Measurements from ENCODE around the gene RAB40AL.
A peak's percentile ranks its signal among the peaks of the same experiment; 100 is the strongest.
"Not testable (repeated sequence)": the region's sequence is repeated elsewhere in the genome, so short reads cannot be mapped to it uniquely, and the experiment has no call there.

The RAB40AL gene

DNA sequence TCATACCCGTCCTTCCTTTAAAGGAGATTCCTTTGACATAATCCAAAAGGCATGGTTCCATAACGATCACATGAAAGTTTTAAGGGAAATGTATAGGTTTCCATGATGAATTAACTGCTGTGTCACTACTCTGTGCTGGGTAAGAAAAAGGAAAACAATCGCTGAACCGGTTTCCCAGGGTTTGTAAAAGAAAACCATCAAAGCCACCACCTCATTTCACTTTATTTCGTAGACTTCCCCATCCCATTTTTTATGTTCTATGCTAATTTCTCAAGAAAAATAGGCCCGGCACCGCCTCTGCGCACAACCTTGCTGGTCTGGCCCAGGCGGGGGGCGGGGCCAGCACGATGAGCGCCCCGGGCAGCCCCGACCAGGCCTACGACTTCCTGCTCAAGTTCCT is at the start of gene RAB40AL:
Gene RAB40AL, plus strand, starts transcription at position 301 of the 400 bp plus-strand sequence. Its CDS starts 47 bp downstream, at position 348.
- DNase-seq (ENCODE audit: low read depth) = not testable (repeated sequence)

GRCh38 chrX:102887687-102888086 is 49.4 kb upstream of the RAB40AL start:
- no peak for DNase-seq (ENCODE audit: low read depth)

GRCh38 chrX:102892103-102892502 is 45.0 kb upstream of the RAB40AL start:
- no peak for DNase-seq (ENCODE audit: low read depth)

DNA sequence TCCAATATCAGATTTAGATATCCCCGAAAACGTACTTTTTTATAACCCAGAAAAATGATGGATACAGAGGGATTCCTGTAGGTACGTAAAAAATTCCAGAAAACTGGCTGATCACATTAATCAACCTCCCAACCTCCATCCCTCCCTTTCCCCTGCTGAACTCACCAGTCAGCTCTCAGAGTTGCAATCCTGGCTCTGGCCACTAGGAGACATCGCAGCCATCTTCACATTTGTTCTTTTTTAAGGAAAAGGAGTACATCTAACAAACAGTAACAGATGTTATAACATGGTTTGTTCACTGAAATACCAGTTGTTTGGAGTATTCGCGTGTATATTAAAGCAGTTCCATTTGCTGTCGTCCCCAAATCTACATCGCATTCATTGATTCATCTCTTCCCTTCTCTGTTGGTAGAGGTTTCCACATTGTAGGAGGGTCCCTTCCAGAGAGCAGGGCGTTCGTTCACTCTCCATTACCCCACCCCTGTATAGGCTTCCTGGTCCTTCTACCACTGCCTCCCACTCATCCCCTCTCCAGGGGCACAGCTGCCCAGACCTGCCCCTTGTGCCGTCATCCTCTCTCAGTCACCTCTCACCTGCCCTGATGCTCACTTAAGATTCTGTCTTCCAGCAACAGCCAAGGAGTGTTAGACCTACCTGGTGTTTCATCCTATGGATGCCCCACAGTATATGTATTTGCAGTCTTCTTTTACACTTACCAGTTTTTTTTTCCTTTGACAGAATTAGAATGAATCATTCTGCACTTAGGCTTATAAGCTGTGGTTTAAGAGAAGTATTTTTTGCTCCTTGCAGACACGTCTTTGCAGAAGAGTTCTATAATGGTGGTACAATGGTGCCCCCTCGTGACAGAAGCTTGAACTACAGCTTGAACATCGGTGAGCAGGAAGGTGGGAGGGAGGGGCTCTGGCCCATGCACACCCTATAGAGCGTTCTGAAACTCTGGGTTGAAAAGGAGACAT is 36.8 kb upstream of the RAB40AL start:
- peak; percentile 42 for DNase-seq (ENCODE audit: low read depth)

- DNase-seq (ENCODE audit: low read depth) = no peak
Observed at GRCh38 chrX:102902355-102902754, 34.7 kb upstream of the RAB40AL start.

DNA sequence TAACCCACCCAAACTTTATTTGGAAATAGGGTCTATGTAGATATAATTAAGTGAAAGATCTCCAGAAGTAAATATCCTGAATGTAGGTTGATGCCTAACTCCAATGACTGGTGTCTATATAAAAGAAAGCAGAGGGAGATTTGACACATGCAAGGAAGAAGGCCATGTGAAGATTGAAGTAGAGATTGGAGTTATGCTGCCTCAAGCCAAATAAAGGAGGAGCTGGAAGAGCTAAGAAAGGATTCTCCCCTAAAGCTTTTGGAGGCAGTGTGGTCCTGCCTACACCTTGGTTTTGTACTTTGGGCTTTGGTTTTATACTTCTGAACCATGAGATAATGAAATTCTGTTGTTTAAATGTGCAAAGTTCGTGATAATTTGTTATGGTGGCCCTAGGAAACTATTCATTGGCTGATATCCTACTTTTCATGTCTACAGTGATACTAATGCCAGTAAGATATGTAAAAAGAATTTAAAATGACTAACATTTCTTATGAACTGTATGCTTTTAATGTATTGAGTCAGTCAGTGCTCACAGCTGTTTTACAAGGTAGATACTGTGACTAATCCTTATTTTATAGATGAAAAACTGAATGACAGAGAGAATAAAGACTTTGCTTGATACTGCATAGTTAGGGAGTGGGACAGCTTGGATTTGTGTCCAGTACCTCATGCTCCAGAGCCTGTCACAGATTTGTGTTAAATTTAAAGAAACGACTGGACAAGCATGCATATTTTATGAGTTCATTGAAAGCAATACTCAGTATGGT is 5.9 kb upstream of the RAB40AL start:
- no peak for DNase-seq (ENCODE audit: low read depth)

GRCh38 chrX:102934624-102935023 is 2.4 kb upstream of the RAB40AL start:
- no peak for DNase-seq (ENCODE audit: low read depth)

DNA sequence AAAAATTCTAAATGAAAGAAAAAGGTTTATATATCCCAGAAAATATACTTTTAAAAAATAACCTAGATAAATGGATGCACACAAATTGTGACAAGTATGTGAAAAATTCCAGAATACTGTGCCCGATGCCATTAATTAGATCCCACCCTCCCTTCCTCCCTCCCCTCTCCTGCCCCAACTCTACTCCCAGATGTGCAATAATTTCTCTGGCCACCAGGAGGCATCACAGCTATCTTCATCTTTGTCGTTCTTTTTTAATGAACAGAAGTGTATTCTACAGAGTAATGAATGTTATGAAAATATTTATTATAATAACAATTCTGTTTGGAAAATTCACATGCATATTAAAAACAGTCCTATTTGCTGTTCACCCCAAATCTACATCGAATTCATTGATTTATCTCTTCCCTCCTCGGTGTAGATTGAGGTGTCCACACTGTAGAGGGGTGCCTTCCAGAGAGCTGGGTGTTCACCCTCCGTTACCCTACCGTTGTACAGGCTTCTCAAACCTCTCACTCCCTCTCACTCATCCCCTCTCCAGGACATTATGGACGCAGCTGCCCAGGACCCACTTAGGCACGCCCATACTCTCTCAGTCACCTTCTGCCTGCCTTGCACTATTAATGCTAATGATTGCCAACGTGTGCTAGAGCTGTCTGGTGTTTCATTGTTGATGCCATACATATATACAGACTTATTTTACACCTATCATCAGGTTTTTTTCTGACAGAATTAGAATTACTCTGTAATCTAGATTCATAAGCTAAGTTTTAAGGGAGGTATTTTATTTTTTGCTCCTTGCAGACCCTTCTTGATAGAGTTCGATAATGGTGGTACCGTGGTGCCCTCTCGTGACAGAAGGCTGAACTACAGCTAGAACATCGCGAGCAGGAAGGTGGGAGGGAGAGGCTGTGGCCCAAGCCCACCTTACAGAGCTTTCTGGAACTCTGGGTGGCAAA is 14.1 kb downstream of the RAB40AL start:
- DNase-seq (ENCODE audit: low read depth) = peak; percentile 21

DNA sequence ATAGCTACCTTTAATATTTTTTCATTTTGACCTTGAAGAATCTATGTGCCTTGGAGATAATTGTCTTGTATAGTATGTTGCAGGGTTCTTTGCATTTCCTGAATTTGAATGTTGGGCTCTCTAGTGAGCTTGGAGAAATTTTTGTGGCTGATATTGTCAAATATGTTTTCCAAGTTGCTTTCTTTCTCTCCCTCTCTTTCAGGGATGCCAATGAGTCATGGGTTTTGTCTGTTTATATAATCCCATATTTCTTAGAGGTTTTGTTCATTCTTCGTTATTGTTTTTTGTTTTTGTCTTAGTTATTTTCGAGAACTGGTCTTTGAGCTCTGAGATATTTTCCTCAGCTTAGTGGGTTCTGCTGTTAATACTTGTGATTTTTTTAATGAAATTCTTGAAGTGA is 20.7 kb downstream of the RAB40AL start:
- no peak for DNase-seq (ENCODE audit: low read depth)

DNA sequence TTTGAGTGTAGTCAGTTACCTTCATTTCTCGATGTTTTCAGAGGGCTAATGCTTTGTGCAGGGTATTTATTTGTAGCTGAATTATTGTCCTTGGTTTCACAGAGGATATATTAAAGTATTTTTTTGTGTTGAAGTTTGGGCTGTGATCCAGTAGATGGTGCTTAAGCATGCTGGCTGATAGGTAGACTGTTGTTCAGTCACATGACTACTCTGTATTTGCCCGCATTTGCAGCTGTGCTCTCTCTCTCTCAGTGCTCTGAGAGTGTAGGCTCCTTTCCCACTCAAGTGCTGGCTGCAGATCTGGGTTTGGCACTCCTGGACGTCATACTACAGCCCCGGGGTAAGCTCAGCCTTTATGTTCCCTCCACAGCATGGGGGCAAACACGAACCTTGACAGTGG is 21.7 kb downstream of the RAB40AL start:
- DNase-seq (ENCODE audit: low read depth) = no peak

DNA sequence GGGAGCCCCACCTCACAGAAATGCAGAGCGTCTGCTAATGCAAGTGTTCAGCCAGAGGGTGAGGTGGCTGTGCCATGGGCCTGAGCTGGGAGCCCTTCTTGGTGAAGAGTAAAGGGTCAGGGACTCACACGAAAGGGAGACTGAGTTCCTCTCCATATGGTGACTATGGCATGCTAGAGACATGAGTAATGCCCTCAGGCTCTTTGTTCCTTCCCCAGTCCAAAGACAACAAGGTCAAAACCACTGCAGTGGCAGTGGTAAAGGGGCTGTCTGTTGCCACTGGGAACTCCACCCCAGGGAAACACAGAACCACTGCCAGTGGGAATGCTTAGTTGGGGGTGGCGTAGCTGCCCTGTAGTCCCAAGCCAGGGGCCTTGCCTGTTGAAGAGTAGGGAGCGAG is 22.4 kb downstream of the RAB40AL start:
- no peak for DNase-seq (ENCODE audit: low read depth)

DNA sequence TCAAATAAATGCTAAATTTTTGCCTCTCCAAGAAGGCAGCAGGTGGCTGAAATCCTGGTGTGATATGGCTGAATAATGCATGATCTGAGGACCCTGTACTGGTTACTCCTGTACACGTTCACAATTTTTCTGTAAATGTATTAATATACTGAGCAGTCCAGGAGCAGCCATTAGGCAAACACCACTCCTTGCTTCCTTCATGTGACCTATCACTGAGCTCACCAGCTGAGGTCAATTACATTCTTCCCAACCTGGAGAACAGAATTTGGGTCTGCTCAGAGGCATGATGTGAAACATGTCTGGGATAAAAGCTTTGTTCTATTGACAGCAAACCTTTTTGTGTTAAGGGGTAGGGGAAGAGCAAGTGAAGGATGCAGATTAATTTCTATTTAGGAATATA is 26.9 kb downstream of the RAB40AL start:
- DNase-seq (ENCODE audit: low read depth) = no peak

- DNase-seq (ENCODE audit: low read depth) = no peak
Observed at GRCh38 chrX:102964940-102965339, 27.9 kb downstream of the RAB40AL start.

GRCh38 chrX:102966701-102967100 is 29.6 kb downstream of the RAB40AL start:
- no peak for DNase-seq (ENCODE audit: low read depth)

- no peak for DNase-seq (ENCODE audit: low read depth)
Observed at GRCh38 chrX:102968216-102968615, 31.1 kb downstream of the RAB40AL start.

DNA sequence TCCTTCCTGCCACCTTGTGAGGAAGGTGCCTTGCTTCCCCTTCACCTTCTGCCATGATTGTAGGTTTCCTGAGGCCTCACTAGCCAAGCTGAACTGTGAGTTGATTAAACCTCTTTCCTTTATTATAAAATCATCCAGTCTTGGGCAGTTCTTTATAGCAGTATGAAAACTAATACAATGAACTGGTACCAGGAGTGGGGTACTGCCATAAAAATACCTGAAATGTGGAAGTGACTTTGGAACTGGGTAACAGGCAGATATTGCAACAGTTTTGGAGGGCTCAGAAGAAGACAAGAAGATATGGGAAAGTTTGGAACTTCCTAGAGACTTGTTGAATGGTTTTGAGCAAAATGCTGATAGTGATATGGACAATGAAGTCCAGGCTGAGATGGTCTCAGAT is 34.5 kb downstream of the RAB40AL start:
- DNase-seq (ENCODE audit: low read depth) = not testable (repeated sequence)

- no peak for DNase-seq (ENCODE audit: low read depth)
Observed at GRCh38 chrX:102975016-102975415, 37.9 kb downstream of the RAB40AL start.

GRCh38 chrX:102976286-102976685 is 39.2 kb downstream of the RAB40AL start:
- DNase-seq (ENCODE audit: low read depth) = no peak

GRCh38 chrX:102976793-102977495 is 39.9 kb downstream of the RAB40AL start:
- no peak for DNase-seq (ENCODE audit: low read depth)

DNA sequence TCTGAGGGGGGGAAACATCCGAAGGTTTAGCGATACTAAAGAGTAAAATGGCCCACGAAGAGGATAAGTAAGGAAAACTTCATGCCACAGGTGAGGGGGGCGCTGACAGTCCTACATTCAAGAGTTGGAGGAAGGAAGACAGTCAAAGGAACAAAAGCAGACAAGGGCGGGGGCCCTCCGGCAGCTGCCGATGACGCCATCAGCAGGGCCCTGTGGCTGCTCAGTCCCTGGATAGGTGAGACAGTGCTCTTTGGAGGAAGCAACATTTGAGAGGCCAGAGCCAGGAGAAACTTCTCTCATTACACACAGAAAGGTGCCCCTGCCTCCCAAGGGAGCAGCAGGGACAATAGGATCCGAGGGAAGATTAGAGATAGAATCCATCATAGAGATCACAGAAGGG is 41.5 kb downstream of the RAB40AL start:
- DNase-seq (ENCODE audit: low read depth) = no peak

DNA sequence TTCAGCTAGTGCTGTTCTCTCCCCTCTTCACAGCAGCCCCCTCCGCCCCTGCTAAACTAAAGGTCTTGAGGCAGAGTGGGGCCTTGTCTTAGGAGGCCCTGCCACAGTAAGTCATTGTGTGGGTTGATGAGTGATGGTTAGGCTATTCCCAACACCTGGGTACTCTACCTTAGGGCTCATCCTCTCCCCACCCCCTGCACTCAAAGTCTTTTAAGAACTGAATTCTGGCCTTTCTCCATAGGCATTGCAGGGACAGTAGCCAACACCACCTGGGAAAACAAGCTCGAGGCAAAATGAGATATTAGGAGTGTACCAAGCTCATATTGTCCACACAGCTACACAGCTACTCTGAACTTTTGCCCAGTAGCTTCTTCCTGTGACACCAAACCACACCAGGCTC is 42.5 kb downstream of the RAB40AL start:
- no peak for DNase-seq (ENCODE audit: low read depth)
